CMK (cell line): Measurements from ENCODE around the gene PARD6B.
"Not testable (repeated sequence)": the region's sequence is repeated elsewhere in the genome, so short reads cannot be mapped to it uniquely, and the experiment has no call there.

Experiments
- DNase-seq: peaks from one replicate; pipeline ENCODE4 v3.0.0-alpha.2; 2010; ENCODE audit warnings: low read depth

PARD6B gene

DNA sequence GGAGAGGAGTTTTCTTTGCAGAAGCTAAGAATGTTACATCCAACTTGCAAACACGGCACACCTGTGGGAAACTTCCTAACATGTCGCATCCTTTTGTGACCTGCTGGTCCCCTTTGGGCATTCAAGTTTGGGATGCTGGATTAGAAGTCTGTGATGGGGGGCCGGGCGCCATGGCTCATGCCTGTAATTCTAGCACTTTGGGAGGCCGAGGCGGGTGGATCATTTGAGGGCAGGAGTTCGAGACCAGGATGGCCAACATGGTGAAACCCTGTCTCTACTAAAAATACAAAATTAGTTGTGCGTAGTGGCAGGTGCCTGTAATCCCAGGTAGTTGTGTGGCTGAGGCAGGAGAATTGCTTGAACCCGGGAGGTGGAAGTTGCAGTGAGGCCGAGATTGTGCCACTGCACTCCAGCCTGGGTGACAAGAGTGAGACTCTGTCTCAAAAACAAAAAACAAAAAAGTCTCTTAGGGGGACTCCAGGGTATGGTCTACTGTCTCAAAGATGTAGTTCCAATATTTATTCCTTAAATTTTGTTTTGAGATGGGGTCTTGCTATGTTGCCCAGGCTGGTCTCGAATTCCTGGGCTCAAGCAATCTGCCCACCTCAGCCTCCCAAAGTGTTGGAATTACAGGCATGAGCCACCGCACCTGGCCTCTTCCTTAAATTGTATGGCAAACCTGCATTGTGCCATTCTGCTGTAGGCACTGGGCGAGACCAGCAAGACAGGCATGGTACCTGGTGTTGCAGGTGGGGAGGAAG is 69.8 kb downstream of the PARD6B start:
- DNase-seq: not testable (repeated sequence)

DNA sequence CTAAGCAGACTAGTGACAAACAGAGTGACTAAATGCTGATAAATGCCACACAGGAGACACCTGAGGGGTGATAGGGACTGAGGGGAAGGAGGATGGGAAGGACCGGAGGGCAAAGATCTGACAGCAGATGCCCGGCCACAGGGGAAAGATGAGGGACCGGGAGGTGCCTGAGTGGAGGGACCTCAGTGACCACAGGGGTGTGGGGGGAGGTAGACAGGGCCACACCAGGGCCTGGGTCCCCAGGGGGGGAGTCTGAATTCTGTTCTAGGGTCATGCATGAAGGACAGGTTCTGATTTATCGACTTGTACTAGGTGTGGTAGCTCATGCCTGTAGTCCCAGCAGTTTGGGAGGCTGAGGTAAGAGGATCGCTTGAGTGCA is 70.4 kb downstream of the PARD6B start:
- DNase-seq: no peak

DNA sequence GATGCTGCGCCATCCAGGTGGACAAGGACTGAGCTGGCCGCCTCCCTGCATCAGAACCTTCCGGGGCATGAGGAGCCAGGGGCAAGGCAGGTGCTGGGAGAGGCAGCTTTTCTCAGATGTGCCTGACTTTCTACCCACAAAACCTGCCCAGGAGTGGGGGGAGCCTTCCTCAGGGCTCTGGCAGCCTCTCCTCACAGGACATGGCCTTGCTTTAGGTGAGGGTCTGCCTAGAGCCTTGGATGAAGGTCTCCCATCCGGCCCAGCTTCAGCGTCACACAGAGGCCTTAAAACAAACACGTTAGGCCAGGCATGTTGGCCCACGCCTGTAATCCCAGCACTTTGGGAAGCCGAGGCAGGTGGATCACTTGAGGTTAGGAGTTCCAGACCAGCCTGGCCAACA is 70.9 kb downstream of the PARD6B start:
- no peak for DNase-seq

DNA sequence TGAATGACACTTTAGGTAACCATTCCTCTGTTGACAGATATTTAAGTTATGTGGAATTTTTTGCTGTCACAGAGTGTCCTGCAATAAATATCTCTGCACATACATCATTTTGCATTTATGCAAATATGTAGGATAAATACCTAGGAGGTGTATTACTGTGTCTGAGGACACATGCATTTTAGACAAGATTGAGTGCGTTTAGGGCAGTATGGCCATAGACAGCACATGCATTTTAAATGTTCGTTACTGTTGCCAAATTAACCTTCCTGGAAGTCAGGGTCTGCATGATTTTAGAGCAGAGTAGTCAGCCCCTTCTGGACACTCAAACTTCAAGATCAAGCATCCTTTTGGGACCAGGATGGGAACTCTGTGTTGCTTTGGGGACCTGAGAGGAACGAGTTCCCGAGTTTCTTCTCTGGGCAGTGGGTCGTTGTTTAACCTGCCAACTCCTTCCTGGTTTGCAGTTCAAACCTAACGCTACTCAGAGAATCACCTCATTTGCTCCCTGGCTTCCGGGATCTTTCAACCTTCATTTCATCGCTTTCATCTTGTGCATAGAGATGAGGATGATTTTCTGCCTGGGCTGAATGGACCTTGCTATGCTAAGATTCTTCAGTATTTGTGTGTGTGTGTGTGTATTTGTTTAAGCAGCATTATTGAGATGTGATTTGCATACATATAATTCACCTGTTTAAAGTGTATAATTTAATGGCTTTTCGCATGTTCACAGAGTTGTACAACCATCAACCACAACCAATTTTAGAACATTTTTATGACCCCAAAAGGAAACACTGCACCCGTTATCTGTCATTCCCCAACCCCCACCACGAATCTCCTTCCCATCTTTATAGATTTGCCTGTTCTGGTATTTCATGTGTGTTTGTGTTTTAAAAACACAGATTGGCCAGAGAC is 73.3 kb downstream of the PARD6B start:
- DNase-seq: no peak

DNA sequence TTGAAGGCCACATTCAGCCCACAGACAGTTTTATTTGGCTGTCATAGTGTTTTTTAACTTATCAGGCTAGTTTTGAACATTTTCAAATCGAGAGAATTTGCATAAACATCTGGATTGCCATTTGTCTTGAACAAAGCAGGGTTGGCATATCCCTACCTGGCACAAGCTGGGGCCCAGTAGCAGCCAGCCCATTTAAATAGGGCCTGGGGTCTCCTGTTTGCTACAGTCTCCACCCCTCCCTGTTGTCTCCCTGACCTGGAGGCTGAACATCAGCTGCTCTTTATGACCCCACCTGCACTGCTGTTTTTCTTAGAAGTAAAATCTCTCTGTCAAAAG is 73.9 kb downstream of the PARD6B start:
- DNase-seq: no peak

DNA sequence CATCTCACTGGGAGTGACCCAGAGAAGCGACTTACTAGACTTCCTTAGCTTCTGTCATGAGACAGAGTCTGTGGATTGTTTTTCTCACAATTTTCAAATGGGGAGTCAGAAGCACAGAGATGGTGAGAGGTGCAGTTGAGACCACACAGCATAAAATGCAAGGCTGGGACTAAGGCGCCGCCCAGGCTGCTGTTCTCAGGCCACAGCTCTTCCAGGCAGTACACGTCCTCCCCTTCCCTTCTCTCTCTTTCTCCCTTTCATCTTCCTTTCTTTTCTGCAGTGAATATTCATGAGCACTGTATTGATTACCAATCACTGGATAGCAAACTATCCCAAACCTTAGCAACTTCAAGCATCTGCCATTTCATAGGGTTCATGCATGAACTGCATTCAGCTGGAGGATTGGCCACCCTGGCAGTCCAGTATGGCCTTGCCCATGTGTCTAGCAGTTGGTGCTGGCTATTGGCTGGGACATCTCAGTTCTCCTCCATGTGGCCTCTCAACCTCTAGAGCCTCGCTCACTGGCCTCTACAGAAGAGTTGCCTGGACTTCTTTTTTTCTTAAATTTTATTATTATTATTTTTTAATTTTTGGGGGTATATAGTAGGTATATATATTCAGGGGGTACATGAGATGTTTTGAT is 74.9 kb downstream of the PARD6B start:
- DNase-seq: no peak
